GM21786 (cell line): ENCODE measurements around the gene HTRA2.

Experiments used
- ATAC-seq: cut with Tn5 transposase; IDR thresholded peaks from one replicate; pipeline ENCODE4 v1.9.1; 2021; ENCODE audit not compliant: unreplicated experiment

Gene HTRA2

GRCh38 chr2:74499940-74500577, 29.7 kb upstream of the HTRA2 start:
- ATAC-seq: no peak

DNA sequence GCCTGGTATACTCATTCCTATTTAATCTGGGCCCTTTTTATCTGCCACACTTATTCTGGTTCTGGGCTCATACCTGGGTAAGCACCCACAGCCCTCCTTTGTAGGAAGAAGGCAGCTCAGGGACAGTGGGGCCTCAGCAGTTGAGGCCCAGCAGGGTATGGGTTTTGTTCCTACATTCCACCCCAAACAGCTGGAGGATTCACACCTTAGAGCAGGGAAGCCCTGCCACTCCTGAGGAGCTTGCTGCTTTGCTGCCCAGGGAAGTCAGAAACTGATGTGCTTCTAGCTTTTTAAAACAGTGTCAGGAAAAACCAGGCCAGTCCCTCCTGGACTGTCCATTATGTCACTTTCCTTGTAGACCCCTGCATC, 29.2 kb upstream of the HTRA2 start:
- no peak for ATAC-seq

GRCh38 chr2:74501335-74502071, 28.2 kb upstream of the HTRA2 start:
- no peak for ATAC-seq

GRCh38 chr2:74502147-74502719, 27.5 kb upstream of the HTRA2 start:
- no peak for ATAC-seq

DNA sequence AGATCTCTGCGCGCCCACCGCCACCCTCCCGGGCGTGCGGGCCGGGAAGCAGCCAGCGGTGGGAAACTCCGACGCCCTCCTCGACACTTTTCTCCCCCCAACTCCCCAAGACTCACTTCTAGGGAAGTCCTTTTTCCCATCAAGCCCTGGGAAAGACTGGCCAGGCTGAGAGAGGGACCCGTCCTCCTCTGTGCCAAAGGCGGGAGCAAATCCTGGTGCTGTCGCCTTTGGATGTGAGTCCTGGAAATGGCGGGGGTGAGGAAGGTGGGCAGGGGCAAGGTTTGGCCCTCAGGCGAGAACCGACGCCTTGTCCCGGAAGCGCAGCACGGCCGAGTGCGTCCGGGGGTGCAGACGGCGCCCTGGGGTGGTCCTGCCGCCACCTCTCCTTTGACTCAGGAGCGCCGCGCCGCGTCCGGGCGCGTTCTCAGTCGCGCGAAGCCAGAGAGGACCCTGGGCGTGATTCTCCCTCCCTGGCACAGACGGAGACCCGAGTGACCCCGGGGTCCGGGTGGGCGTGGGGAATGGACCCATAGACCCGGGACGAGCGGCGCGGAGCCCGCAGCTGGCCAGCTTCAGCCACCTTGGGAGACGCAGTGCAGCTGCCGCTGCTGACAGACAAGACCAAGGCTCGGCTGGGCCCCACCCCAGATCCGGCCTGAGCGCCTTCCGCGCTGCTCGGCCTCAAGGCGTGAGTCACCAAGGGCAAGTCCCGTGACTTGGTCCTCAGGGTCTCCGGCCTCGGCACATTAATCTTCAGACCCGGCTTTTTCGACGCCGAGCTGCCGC, 26.8 kb upstream of the HTRA2 start:
- peak; percentile 35 for ATAC-seq

DNA sequence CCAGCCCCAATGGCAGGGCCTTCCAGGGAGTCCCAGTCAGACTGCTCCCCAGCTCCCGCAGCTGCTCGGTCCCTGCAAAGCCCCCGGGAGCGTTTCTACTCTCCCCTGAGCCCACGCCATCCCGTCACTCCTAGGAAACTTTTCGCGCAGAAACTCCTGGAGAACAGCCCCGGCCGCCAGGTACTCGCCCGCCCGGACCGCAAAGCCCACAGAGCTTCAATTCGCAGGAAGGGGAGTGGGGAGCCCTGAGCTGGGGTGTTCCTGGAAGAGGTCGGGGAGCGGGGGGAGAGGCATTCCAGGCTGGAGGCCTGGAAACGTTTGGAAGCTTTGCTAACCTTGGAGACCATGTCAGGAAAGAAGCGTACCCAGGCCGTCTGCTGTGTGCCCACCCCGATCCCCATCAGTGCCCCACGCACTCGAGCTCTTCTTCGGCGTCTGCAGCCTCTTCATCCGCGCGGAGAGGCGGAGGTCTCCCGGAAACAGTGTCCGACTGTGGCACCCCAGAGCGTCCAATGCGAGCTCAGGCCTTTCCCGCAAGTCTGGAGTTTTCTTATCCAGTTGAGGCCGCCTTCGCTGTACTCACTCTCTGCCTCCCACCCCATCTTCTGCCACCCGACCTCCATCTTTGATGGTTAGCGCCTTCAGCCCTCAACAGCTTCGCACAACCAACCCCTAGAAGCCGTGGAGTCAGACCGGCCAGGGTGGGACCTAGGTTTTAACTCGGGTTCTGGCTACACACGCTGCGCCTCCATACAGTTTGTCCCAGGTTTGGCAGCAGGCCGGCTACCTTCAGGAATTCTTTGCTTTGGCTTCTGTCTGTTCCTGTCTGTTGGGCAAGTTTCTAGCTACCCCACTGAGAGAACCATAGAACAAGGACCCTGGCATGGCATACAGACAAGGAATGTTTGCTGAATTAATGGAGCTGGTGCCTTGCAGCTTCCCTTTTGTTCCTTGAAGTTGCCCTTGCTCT, 25.9 kb upstream of the HTRA2 start:
- ATAC-seq: no peak

DNA sequence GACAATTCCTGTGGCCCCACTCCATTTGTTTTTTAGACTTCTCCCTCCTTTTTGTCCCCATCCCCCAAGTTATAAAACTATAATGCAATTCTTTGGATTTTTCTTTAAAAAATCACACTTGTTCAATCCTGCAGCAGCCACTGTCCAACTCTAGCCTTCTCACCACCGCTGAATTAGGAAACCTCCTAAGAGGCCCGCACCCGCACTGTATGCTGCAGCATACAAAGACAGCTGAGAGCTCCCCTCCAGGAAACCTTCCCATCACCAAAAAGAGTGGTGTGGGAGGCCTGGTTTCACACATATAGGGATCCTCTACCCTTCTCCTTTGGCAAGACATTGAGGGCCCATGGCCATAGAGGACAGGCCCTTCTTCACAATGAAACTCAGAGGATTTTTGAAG, 25.1 kb upstream of the HTRA2 start:
- ATAC-seq: no peak

DNA sequence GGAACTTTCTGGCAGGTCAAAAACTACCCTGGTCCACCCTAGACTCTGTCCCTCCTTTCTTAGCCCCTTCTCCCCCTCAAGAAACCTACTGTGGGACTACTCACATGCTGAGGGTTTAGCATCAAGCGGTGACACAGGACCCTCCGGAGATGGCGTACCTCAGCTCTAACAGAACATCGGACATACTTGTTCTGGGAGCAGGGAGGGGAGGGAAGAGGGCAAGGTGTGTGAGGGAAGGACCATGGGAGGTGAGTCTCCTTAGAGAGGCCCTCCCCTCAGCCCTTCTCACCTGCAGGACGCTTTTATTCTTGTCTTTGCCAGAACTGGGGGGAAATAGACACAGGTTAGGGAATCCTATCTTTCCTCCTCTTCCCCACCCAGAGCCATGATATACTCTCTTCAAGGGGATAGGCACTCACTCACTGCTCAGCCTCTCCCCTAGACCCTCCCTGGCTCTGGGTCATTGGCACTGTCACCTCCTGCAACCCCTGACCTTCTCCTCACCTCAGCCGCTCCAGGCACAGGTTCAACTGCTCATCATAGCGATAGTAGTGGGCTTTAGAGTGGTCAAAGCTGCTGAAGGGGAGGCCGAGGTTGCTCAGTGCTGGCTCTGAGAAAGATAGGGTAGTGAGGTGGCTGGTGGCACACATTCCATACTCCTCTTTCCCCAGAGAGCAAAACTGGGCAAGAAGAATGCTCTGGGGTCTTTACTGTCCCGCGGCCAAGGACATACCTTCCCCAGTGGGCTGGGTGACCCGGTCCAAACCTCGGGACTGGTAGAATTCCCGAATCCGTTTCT, 24.1 kb upstream of the HTRA2 start:
- no peak for ATAC-seq

DNA sequence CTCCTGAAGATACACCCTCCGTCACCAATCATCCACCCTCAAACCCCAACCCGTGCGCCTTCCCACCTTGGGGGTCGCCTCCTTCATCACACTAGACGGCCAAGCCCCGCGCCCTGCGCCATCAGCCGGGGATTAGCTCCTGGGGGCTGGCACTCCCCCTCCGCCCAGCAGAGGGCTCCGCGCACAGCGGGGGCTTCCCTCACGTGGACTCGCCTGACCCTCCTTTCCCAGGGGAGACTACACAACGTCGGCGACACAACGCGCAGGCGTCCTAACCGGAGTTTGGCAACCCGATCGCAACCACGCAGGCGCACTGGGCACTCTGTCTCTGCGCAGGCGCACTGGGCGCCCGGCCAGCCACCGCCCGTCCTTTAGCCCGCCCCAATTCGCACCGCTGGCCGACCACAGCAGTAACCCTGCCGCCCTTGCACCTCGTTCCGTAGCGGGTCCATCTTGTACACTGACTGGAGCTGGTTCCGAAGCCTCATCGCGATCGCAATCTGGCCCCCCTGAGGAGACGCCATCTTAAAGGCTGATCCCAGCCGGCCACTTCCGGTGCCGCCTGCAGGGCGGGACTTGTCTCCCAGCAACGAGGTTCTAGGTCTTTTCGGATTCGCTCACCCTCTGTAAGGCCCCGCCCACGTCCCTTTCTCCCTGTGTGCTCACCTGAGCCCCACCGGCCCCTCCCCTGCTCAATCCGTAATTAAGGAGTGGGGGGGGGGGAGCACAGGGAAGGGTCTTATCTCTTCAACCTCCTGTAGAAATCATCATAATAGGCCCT, 22.4 kb upstream of the HTRA2 start, which contains the start of gene PCGF1:
Gene PCGF1, minus strand, starts transcription at position 551 of the 781 bp plus-strand sequence. Its CDS starts 27 bp downstream, at position 524.
- ATAC-seq: peak; percentile 90

DNA sequence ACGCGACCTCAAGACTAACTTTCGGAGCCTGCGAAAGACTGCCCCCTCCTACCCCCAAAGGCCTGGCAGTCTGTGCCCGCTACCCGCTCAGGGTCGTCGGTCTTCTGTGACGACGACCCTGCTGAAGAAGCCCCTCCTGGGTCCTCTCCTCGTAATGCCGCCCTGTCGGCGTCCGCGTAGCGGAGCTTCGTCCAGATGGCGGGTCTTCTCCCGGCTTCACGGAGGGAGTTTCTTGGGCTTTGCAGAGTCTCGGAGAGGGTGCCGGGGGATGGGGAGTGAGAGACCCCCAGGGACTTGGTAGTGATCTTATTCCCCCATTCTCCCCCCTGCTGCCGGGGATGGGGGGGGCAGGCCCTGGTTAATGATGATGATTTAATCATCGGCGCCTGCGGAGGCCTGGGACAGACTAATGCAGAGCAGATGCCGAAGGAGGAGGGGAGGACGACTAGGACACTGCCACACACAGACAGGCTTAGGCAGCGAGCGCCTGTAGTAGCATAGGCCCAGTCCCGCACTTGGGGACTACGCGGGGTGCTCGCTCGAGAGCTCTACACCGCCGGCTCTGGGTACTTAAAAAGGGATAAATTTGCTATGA, 21.7 kb upstream of the HTRA2 start:
- peak; percentile 0 for ATAC-seq

GRCh38 chr2:74510272-74510671, 19.5 kb upstream of the HTRA2 start:
- ATAC-seq: no peak

DNA sequence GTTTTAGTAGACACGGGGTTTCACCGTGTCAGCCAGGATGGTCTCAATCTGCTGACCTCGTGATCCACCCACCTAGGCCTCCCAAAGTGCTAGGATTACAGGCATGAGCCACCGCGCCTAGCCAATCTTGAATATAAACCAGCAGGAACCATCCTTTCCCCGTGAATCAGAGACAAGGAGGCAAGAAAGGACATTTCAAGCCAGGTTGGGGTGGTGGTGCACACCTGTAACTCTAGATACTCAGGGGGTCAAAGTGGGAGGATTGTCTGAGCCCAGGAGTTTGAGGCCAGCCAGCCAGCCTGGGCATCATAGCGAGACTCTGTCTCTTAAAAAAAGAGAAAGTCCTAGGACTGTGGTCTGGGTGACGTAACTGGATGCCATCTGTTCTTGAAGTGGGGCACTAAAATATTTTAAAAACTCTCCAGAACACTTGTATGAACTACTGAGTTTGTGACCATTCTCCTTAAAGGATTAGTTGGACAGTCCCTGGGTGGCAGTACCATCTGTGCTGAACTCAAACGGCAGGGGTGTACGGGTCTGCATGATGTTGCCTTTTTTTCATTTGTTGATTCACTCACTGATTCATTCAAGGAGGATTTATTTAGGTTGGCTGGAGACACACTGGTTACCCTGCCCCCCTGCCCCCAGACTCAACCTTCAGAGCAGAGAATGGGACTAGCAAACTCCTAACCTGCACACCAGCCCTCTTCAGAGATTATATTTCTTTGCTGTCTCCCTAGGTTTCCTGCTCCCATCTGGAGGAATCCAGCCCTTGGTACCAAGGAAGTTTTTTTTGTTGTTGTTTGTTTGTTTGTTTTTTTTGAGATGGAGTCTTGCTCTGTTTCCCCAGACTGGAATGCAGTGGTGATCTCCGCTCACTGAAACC, 18.4 kb upstream of the HTRA2 start:
- no peak for ATAC-seq

- ATAC-seq: no peak
These were observed 16.8 kb upstream of the HTRA2 start for GRCh38 chr2:74512744-74513604.

DNA sequence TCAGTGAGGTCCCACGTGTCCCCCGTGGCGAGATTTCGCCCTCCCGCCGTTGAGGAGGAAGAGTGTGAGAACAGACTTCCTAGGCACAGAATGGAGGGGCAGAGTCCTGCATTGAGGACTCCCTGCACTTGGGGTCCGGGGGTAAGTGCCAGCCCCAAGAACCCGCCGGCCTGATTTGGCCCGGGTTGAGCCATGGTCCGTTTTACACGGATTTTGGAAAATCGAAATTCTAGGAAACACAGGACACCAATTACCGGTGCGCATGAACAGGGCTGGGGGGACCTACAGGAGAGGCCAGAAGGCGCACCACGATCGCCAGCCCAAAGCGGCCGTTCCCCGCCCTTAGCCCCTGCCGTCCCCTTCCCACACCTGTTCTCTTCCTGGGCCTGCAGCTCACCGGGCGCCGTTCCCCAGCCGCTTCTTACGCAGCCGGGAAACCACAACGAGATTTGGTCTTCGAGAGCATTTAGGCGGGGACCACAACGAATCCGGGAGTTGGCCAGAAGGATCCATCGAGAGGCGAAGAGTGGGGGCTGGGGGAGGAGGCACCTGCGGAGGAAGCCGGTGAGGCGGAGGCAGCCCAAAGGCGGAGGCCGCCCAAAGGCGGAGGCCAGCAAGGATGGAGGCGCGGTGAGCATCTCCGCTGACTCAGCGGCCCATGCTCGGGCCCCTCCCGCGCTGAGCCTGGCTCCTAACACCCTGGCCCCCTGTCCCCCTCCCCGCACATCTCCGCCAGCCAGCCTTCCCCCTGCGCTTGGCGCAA, 15.9 kb upstream of the HTRA2 start:
- ATAC-seq: no peak

DNA sequence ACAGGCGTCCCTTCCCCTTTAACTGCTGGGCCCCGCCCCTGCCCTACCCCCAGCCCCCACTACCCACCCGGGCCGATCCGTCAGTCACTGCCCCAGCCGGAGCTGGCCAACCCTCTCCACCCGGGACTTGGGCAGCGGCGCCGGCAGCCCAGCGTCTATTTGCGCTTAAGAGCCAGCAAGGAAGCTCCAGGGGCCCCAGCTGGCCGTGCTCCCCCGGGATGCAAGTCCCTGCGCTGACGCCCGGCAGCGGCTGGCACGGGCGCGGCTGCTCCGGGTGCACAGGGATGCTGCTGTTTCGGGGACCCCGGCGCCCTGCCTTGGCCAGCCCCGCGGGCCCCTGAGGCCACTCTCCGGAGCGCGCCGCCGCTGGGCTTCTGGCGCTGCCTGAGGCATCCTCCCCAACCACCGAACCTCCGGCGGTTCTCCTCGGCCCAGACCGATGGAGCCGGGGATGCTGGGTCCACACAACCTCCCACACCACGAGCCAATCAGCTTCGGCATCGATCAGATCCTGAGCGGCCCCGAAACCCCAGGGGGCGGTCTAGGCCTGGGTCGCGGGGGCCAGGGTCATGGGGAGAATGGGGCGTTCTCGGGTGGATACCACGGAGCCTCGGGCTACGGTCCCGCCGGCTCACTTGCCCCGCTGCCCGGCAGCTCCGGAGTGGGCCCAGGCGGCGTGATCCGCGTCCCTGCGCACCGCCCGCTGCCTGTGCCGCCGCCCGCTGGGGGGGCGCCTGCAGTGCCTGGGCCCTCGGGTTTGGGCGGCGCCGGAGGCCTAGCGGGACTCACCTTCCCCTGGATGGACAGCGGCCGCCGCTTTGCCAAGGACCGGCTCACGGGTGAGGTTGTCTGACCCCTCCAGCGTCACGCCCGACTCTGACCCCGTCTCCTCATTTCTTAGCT, 15.1 kb upstream of the HTRA2 start, which contains the start of gene TLX2:
Gene TLX2, plus strand, starts transcription at position 83 of the 903 bp plus-strand sequence. Its CDS starts 357 bp downstream, at position 440.
- no peak for ATAC-seq
